MM.1S (cell line): ENCODE results near the gene ACTN1.

Experiments used
- EZH2 ChIP-seq: fragments of 300-600 bp; sonication (generic); optimal IDR thresholded peaks from 2 replicates; pipeline ENCODE3; 2017; ENCODE audit warnings: low read depth, mild to moderate bottlenecking, antibody characterized with exemption, low read length, mixed read lengths
- TF ChIP-seq, protein P1 (sequence below): fragments of 300-600 bp; sonication (generic); IDR thresholded peaks from 2 replicates; pipeline ENCODE4 v1.5.1; 2016; ENCODE audit warnings: antibody characterized with exemption, low read length, mixed read lengths

DNA sequence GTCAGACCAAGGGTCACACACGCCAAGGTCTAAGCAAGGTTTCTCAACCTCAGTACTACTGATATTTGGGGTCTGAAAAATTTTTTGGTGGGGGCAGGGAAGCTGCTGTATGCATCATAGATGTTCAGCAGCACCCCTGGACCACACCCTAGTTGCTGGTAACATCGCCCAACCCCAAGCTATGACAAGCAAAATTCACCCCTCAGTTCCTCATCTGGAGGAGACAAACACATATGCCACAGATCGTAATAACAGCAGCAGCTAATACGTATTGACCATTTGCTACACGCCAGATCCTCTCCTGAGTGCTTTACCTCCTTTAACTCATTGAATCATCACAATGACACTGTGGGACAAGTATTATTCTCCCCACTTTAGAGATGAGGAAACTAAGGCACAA lies 46.4 kb downstream of the ACTN1 start:
- TF ChIP-seq, protein P1, sequence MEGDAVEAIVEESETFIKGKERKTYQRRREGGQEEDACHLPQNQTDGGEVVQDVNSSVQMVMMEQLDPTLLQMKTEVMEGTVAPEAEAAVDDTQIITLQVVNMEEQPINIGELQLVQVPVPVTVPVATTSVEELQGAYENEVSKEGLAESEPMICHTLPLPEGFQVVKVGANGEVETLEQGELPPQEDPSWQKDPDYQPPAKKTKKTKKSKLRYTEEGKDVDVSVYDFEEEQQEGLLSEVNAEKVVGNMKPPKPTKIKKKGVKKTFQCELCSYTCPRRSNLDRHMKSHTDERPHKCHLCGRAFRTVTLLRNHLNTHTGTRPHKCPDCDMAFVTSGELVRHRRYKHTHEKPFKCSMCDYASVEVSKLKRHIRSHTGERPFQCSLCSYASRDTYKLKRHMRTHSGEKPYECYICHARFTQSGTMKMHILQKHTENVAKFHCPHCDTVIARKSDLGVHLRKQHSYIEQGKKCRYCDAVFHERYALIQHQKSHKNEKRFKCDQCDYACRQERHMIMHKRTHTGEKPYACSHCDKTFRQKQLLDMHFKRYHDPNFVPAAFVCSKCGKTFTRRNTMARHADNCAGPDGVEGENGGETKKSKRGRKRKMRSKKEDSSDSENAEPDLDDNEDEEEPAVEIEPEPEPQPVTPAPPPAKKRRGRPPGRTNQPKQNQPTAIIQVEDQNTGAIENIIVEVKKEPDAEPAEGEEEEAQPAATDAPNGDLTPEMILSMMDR, result no peak
- no peak for TF ChIP-seq EZH2
